Motor neuron (in vitro differentiated cells): Measurements from ENCODE around the gene PLPP3. TPM values are rescaled to one million over a fixed set of nuclear protein-coding genes. Genes with fewer than 3 reads are reported as not detected.

Source experiments
- ATAC-seq, 8 experiments: fragments of 200-7000 bp; cut with Tn5 transposase; replicated peaks in 6 of 8; 2 replicates each; pipeline ENCODE4 v1.8.0; 2021; ENCODE audit warnings: mild to moderate bottlenecking in 8 of 8, moderate library complexity in 8 of 8
- H3K27ac ChIP-seq, 2 donors: fragments of 250-450 bp; sonication (Bioruptor Pico); 2 replicates each; pipeline ENCODE4 v1.9.0; 2021; ENCODE audit warnings: antibody characterized with exemption in 2 of 2, mild to moderate bottlenecking in 2 of 2, moderate library complexity in 1 of 2
- H3K4me1 ChIP-seq, 2 donors: fragments of 250-450 bp; sonication (Bioruptor Pico); replicated peaks in 1 of 2; 2 replicates each; pipeline ENCODE4 v1.6.1; 2021; ENCODE audit warnings: antibody characterized with exemption in 2 of 2, mild to moderate bottlenecking in 2 of 2, moderate library complexity in 1 of 2
- H3K4me3 ChIP-seq, 5 donors: fragments of 250-450 bp; sonication (Bioruptor Pico); 2 replicates each; pipeline ENCODE4 v1.9.0; 2021; ENCODE audit warnings: antibody characterized with exemption in 5 of 5, mild to moderate bottlenecking in 5 of 5, moderate library complexity in 4 of 5
- WGBS, 10 experiments: fragments of 450-650 bp; shearing (Covaris generic); methylation state at CpG; one replicate each; pipeline ENCODE4 v1.0.0; 2022; 5-methylcytosine and 5-hydroxymethylcytosine counted together
- in situ Hi-C, 9 experiments: fragments of 400-800 bp; cut with MboI; loops; one replicate each; pipeline ENCODE4 v1.15.0; 2021; ENCODE audit warnings: low sequenced_read_pairs in 9 of 9, low pct_unique_long_range_greater_than_20kb in 2 of 9; ENCODE audit not compliant: unreplicated experiment in 9 of 9
- total RNA-seq, 8 experiments: library from RNA; unstranded; fragments of 300-600 nt; gene quantifications; 2 replicates each; pipeline versions ENCODE4 v1.2.3 to v1.2.4, GENCODE V29; 2022

Gene PLPP3
- total RNA-seq, 8 experiments from 2014 or later = 4.7 to 175 (median 24.7) TPM

GRCh38 chr1:56494306-56494705 lies 85.1 kb downstream of the PLPP3 start:
- in situ Hi-C loops = no loop called here
- ATAC-seq = peak in 1 of 8 experiments; percentile 21
- Histone ChIP-seq H3K4me1 (peaks cover 7 to 10% of the 10 kb centered on the region in 2 donors), H3K4me3 (no peak overlapping the region), H3K27ac (no peak overlapping the region)
- 0 to 100% (median 64%) methylated on average over 1 to 5 of the region's 5 CpGs; no CpG with 5 or more reads in 2 of the 10 experiments for WGBS, 10 experiments

- H3K4me1 ChIP-seq = peaks cover 7 to 10% of the 10 kb centered on the region in 2 donors
- H3K27ac ChIP-seq = no peak overlapping the region
- H3K4me3 ChIP-seq = no peak overlapping the region
- in situ Hi-C loops = no loop called here
- WGBS, 10 experiments = 67 to 100% (median 100%) methylated on average over 1 to 2 of the region's 2 CpGs; no CpG with 5 or more reads in 1 of the 10 experiments
- ATAC-seq = no peak
Measured at GRCh38 chr1:56493826-56494225, 85.5 kb downstream of the PLPP3 start.

- ATAC-seq = peak in 7 of 8 experiments; percentile 30 to 83 (median 48)
- H3K27ac ChIP-seq = no peak overlapping the region
- no peak overlapping the region for H3K4me3 ChIP-seq
- peaks cover 7 to 10% of the 10 kb centered on the region in 2 donors for H3K4me1 ChIP-seq
- WGBS, 10 experiments = 11 to 90% (median 63%) methylated on average over 1 to 5 of the region's 5 CpGs; no CpG with 5 or more reads in 2 of the 10 experiments
- in situ Hi-C loops = no loop called here
Measured at GRCh38 chr1:56491441-56491840, 87.9 kb downstream of the PLPP3 start.

- ATAC-seq = no peak
- Histone ChIP-seq H3K4me3 (no peak overlapping the region), H3K27ac (no peak overlapping the region), H3K4me1 (peaks cover 7 to 10% of the 10 kb centered on the region in 2 donors)
- in situ Hi-C loops = no loop called here
- WGBS, 10 experiments = 14 to 100% (median 80%) methylated on average over 2 of the region's 2 CpGs; no CpG with 5 or more reads in 2 of the 10 experiments
Measured at GRCh38 chr1:56490619-56491018, 88.7 kb downstream of the PLPP3 start.

GRCh38 chr1:56489695-56490094 lies 89.7 kb downstream of the PLPP3 start:
- in situ Hi-C loops = no loop called here
- no peak for ATAC-seq
- WGBS, 10 experiments = 65 to 100% (median 82%) methylated on average over 3 to 8 of the region's 8 CpGs; no CpG with 5 or more reads in 2 of the 10 experiments
- peaks cover 7 to 8% of the 10 kb centered on the region in 2 donors for H3K4me1 ChIP-seq
- H3K27ac ChIP-seq = no peak overlapping the region
- no peak overlapping the region for H3K4me3 ChIP-seq

GRCh38 chr1:56484695-56485094 lies 94.7 kb downstream of the PLPP3 start:
- Histone ChIP-seq H3K4me3 (no peak overlapping the region), H3K27ac (no peak overlapping the region), H3K4me1 (no peaks in the 10 kb centered on the region)
- no peak for ATAC-seq
- in situ Hi-C loops = no loop called here

GRCh38 chr1:56483104-56483503 lies 96.3 kb downstream of the PLPP3 start:
- ATAC-seq = no peak
- in situ Hi-C loops = no loop called here
- Histone ChIP-seq H3K27ac (no peak overlapping the region), H3K4me1 (no peaks in the 10 kb centered on the region), H3K4me3 (no peak overlapping the region)
- 67 to 100% (median 94%) methylated on average over 1 of the region's 1 CpG; no CpG with 5 or more reads in 2 of the 10 experiments for WGBS, 10 experiments

GRCh38 chr1:56482486-56482885 lies 96.9 kb downstream of the PLPP3 start:
- in situ Hi-C loops = no loop called here
- Histone ChIP-seq H3K4me3 (no peak overlapping the region), H3K27ac (no peak overlapping the region), H3K4me1 (no peaks in the 10 kb centered on the region)
- no peak for ATAC-seq
- WGBS, 10 experiments = 88 to 100% (median 100%) methylated on average over 1 of the region's 1 CpG; no CpG with 5 or more reads in 1 of the 10 experiments

- Histone ChIP-seq H3K4me1 (peaks cover 7 to 8% of the 10 kb centered on the region in 2 donors), H3K4me3 (no peak overlapping the region), H3K27ac (no peak overlapping the region)
- no peak for ATAC-seq
- in situ Hi-C loops = no loop called here
Measured at GRCh38 chr1:56481140-56481694, 98.1 kb downstream of the PLPP3 start.

- Histone ChIP-seq H3K4me3 (no peak overlapping the region), H3K27ac (no peak overlapping the region), H3K4me1 (peaks cover 7 to 8% of the 10 kb centered on the region in 2 donors)
- no peak for ATAC-seq
- in situ Hi-C loops = no loop called here
- 88 to 100% (median 96%) methylated on average over 2 to 7 of the region's 7 CpGs; no CpG with 5 or more reads in 1 of the 10 experiments for WGBS, 10 experiments
Measured at GRCh38 chr1:56478734-56479133, 100.6 kb downstream of the PLPP3 start.

GRCh38 chr1:56477164-56478111 lies 101.9 kb downstream of the PLPP3 start:
- ATAC-seq = peak; percentile 90 to 92 (median 91)
- WGBS, 10 experiments = 0 to 50% (median 9%) methylated on average over 2 to 40 of the region's 62 CpGs; no CpG with 5 or more reads in 2 of the 10 experiments
- in situ Hi-C loops = no loop called here
- Histone ChIP-seq H3K4me1 (peaks cover 7 to 8% of the 10 kb centered on the region in 2 donors), H3K4me3 (peak overlapping the region; percentile 22 to 42 (median 25)), H3K27ac (peak overlapping the region; percentile 27 to 43)

GRCh38 chr1:56473582-56474270 lies 105.6 kb downstream of the PLPP3 start:
- in situ Hi-C loops = no loop called here
- WGBS, 10 experiments = 40 to 100% (median 87%) methylated on average over 1 to 3 of the region's 3 CpGs; no CpG with 5 or more reads in 2 of the 10 experiments
- H3K27ac ChIP-seq = no peak overlapping the region
- peaks cover 9 to 11% of the 10 kb centered on the region in 2 donors for H3K4me1 ChIP-seq
- H3K4me3 ChIP-seq = no peak overlapping the region
- no peak for ATAC-seq

- no peak for ATAC-seq
- WGBS, 10 experiments = 60 to 100% (median 89%) methylated on average over 1 to 3 of the region's 3 CpGs; no CpG with 5 or more reads in 3 of the 10 experiments
- in situ Hi-C loops = no loop called here
Measured at GRCh38 chr1:56472860-56473259, 106.5 kb downstream of the PLPP3 start.

More at GRCh38 chr1:56472860-56473259, 106.5 kb downstream of the PLPP3 start:
- no peak overlapping the region for H3K4me3 ChIP-seq
- H3K4me1 ChIP-seq = peaks cover 18 to 19% of the 10 kb centered on the region in 2 donors
- H3K27ac ChIP-seq = no peak overlapping the region
